Thoracic aorta (tissue), 2 donors: ENCODE measurements around the gene ZNF646. TPM values are rescaled to one million over a fixed set of nuclear protein-coding genes. Genes with fewer than 3 reads are reported as not detected.

Experiments used
- ATAC-seq: fragments of 150-250 bp; one replicate; pipeline ENCODE4 v1.8.0; 2017; ENCODE audit warnings: low read depth; ENCODE audit not compliant: insufficient number of reproducible peaks, low FRiP score
- DNase-seq: peaks from one replicate; pipeline ENCODE4 v3.0.0-alpha.2; 2020; ENCODE audit warnings: low spot score
- H3K27ac ChIP-seq, 2 donors: fragments of 200-600 bp; sonication (generic); 1 replicate in 1 of 2; 2 replicates in 1 of 2; pipeline ENCODE4 v1.5.1; 2016; ENCODE audit warnings: mild to moderate bottlenecking in 2 of 2, moderate library complexity in 2 of 2
- H3K27me3 ChIP-seq: fragments of 200-600 bp; sonication (generic); replicated peaks from 2 replicates; pipeline ENCODE4 v1.6.0; 2016; ENCODE audit warnings: mild to moderate bottlenecking; ENCODE audit not compliant: insufficient read depth
- H3K36me3 ChIP-seq: fragments of 200-600 bp; sonication (generic); one replicate; pipeline ENCODE4 v1.5.1; 2016
- H3K4me1 ChIP-seq, 2 donors: fragments of 200-600 bp; sonication (generic); 1 replicate in 1 of 2; 2 replicates in 1 of 2; pipeline versions ENCODE4 v1.5.1 to v1.6.0; 2016; ENCODE audit warnings: low read depth in 2 of 2, mild to moderate bottlenecking in 1 of 2; ENCODE audit not compliant: control insufficient read depth in 1 of 2
- H3K4me3 ChIP-seq: fragments of 200-600 bp; sonication (generic); 2 replicates; pipeline ENCODE4 v1.5.1; 2016; ENCODE audit warnings: mild to moderate bottlenecking
- H3K9me3 ChIP-seq: fragments of 200-600 bp; sonication (generic); 2 replicates; pipeline ENCODE4 v1.5.1; 2016
- total RNA-seq, 2 donors: library from RNA; depleted of rRNA; stranded (reverse); fragments of >200 nt; gene quantifications; one replicate each; pipeline versions ENCODE4 v1.1.0 to v1.2.3, GENCODE V29; 2016
- TF ChIP-seq, protein P1 (sequence below): fragments of 200-600 bp; sonication (generic); IDR thresholded peaks from one replicate; pipeline ENCODE4 v1.5.1; 2019; ENCODE audit warnings: antibody characterized with exemption

Gene ZNF646
- total RNA-seq, 2 donors from 2014 or later: 10.2 to 17.9 TPM

GRCh38 chr16:31106509-31107464 lies 32.6 kb downstream of the ZNF646 start:
- no peaks in the 10 kb centered on the region for H3K9me3 ChIP-seq
- DNase-seq (no peak), ATAC-seq (no peak)
- H3K4me3 ChIP-seq: no peak overlapping the region
- peaks cover 13 to 17% of the 10 kb centered on the region in 2 donors for H3K4me1 ChIP-seq
- H3K36me3 ChIP-seq: peaks cover 23% of the 10 kb centered on the region
- H3K27me3 ChIP-seq: no peaks in the 10 kb centered on the region
- no peak overlapping the region for H3K27ac ChIP-seq
- TF ChIP-seq, protein P1, sequence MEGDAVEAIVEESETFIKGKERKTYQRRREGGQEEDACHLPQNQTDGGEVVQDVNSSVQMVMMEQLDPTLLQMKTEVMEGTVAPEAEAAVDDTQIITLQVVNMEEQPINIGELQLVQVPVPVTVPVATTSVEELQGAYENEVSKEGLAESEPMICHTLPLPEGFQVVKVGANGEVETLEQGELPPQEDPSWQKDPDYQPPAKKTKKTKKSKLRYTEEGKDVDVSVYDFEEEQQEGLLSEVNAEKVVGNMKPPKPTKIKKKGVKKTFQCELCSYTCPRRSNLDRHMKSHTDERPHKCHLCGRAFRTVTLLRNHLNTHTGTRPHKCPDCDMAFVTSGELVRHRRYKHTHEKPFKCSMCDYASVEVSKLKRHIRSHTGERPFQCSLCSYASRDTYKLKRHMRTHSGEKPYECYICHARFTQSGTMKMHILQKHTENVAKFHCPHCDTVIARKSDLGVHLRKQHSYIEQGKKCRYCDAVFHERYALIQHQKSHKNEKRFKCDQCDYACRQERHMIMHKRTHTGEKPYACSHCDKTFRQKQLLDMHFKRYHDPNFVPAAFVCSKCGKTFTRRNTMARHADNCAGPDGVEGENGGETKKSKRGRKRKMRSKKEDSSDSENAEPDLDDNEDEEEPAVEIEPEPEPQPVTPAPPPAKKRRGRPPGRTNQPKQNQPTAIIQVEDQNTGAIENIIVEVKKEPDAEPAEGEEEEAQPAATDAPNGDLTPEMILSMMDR: no peak

- Histone ChIP-seq H3K27me3 (no peaks in the 10 kb centered on the region), H3K9me3 (no peaks in the 10 kb centered on the region), H3K27ac (peak overlapping the region in 1 of 2 donors; percentile 97), H3K4me1 (peaks cover 13 to 24% of the 10 kb centered on the region in 2 donors), H3K4me3 (peak overlapping the region; percentile 100), H3K36me3 (peaks cover 29% of the 10 kb centered on the region)
- DNase-seq (no peak), ATAC-seq (no peak)
- TF ChIP-seq, protein P1: no peak
These were observed 33.2 kb downstream of the ZNF646 start for GRCh38 chr16:31107465-31107867.

- H3K4me1 ChIP-seq: peaks cover 13 to 32% of the 10 kb centered on the region in 2 donors
- peak; percentile 61 for ATAC-seq
- peak within 1 kb of the TSS; percentile 91 to 97 for H3K27ac ChIP-seq
These were observed 34.0 kb downstream of the ZNF646 start, which contains the start of gene BCKDK for GRCh38 chr16:31108035-31108793. TSS of gene BCKDK (plus strand) at chr16:31108386. CDS start at chr16:31109224, 838 bp downstream.

DNA sequence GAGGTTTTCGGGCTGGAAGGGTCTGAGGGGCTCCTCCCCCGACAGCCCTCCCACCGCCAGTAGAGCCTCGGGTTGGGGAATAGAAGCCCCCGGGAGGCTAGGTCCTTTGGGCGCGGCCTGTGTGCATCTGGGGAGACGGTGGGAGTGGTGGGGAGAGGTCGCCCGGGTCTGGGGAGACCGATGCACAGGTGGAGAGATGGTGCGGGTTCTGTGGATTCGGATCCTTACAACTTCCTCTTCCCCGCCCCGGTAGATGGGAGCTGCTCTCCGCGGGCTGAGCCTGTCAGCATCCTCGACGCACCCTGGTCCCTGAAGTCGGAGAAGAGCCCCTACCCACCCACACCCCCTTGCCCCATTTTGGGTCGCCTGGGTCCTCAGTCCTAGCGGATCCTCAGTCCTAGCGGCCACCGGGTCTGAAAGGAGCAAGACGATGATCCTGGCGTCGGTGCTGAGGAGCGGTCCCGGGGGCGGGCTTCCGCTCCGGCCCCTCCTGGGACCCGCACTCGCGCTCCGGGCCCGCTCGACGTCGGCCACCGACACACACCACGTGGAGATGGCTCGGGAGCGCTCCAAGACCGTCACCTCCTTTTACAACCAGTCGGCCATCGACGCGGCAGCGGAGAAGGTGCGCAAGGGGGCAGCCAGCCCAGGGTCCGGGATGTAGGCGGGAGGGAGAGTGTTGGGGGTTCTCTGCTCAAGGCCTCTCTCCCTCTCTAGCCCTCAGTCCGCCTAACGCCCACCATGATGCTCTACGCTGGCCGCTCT lies 34.8 kb downstream of the ZNF646 start:
- peak overlapping the region; percentile 100 for H3K4me3 ChIP-seq
- peaks cover 29% of the 10 kb centered on the region for H3K36me3 ChIP-seq
- DNase-seq: no peak
- TF ChIP-seq, protein P1: no peak
- peak overlapping the region; percentile 91 to 97 for H3K27ac ChIP-seq
- no peaks in the 10 kb centered on the region for H3K27me3 ChIP-seq
- no peak for ATAC-seq
- H3K9me3 ChIP-seq: no peaks in the 10 kb centered on the region
- H3K4me1 ChIP-seq: peaks cover 13 to 35% of the 10 kb centered on the region in 2 donors

More at GRCh38 chr16:31108035-31108793, 34.0 kb downstream of the ZNF646 start, which contains the start of gene BCKDK:
- Histone ChIP-seq H3K4me3 (peak within 1 kb of the TSS; percentile 100), H3K27me3 (no peaks in the 10 kb centered on the region), H3K9me3 (no peaks in the 10 kb centered on the region), H3K36me3 (peaks cover 29% of the 10 kb centered on the region)
- TF ChIP-seq, protein P1: no peak
- no peak for DNase-seq
